HG03108 (cell line): ENCODE measurements around the gene LRG1.

Source experiments
- ATAC-seq: cut with Tn5 transposase; IDR thresholded peaks from one replicate; pipeline ENCODE4 v1.9.1; 2021; ENCODE audit warnings: moderate library complexity; ENCODE audit not compliant: unreplicated experiment

LRG1 gene

GRCh38 chr19:4539693-4540581, at the start of gene LRG1:
LRG1 (minus strand) TSS chr19:4540036; CDS start chr19:4540013, 23 bp downstream.
- ATAC-seq: no peak

GRCh38 chr19:4588291-4588761, 48.5 kb upstream of the LRG1 start:
- ATAC-seq: no peak

- no peak for ATAC-seq
Measured at GRCh38 chr19:4587527-4587926, 47.7 kb upstream of the LRG1 start.

GRCh38 chr19:4586691-4587090, 46.9 kb upstream of the LRG1 start:
- ATAC-seq: no peak

GRCh38 chr19:4586245-4586644, 46.4 kb upstream of the LRG1 start:
- no peak for ATAC-seq

GRCh38 chr19:4585556-4585955, 45.7 kb upstream of the LRG1 start:
- no peak for ATAC-seq

- no peak for ATAC-seq
Measured at GRCh38 chr19:4584670-4585460, 45.0 kb upstream of the LRG1 start.

- ATAC-seq: no peak
Measured at GRCh38 chr19:4583961-4584669, 44.3 kb upstream of the LRG1 start.

- ATAC-seq: no peak
Measured at GRCh38 chr19:4582980-4583842, 43.4 kb upstream of the LRG1 start.

- ATAC-seq: no peak
Measured at GRCh38 chr19:4581666-4582553, 42.1 kb upstream of the LRG1 start.

- no peak for ATAC-seq
Measured at GRCh38 chr19:4580961-4581665, 41.3 kb upstream of the LRG1 start.

GRCh38 chr19:4580021-4580901, 40.4 kb upstream of the LRG1 start:
- no peak for ATAC-seq

- no peak for ATAC-seq
Measured at GRCh38 chr19:4579389-4579788, 39.6 kb upstream of the LRG1 start.

- no peak for ATAC-seq
Measured at GRCh38 chr19:4578552-4579248, 38.9 kb upstream of the LRG1 start.

GRCh38 chr19:4577020-4577782, 37.4 kb upstream of the LRG1 start:
- no peak for ATAC-seq
